GM18858 (cell line): Measurements from ENCODE around the gene SLC7A6.

ENCODE experiments used
- ATAC-seq: cut with Tn5 transposase; IDR thresholded peaks from one replicate; pipeline ENCODE4 v1.9.1; 2021; ENCODE audit not compliant: unreplicated experiment

SLC7A6 gene

GRCh38 chr16:68253721-68254120, 10.6 kb upstream of the SLC7A6 start:
- no peak for ATAC-seq

GRCh38 chr16:68255712-68256111, 8.6 kb upstream of the SLC7A6 start:
- ATAC-seq: no peak

GRCh38 chr16:68257251-68257905, 6.9 kb upstream of the SLC7A6 start:
- ATAC-seq: no peak

GRCh38 chr16:68257906-68258800, 6.2 kb upstream of the SLC7A6 start:
- no peak for ATAC-seq

GRCh38 chr16:68259007-68259825, 5.1 kb upstream of the SLC7A6 start:
- no peak for ATAC-seq

- ATAC-seq: no peak
Measured at GRCh38 chr16:68263559-68264127, 683 bp upstream of the SLC7A6 start.

- ATAC-seq: no peak
Measured at GRCh38 chr16:68265078-68265920, 973 bp downstream of the SLC7A6 start.

- ATAC-seq: no peak
Measured at GRCh38 chr16:68267612-68268405, 3.5 kb downstream of the SLC7A6 start.

GRCh38 chr16:68269793-68270192, 5.5 kb downstream of the SLC7A6 start:
- ATAC-seq: no peak

- ATAC-seq: no peak
Measured at GRCh38 chr16:68270353-68270752, 6.0 kb downstream of the SLC7A6 start.

- ATAC-seq: no peak
Measured at GRCh38 chr16:68272507-68273209, 8.3 kb downstream of the SLC7A6 start.

GRCh38 chr16:68273459-68273858, 9.1 kb downstream of the SLC7A6 start:
- ATAC-seq: no peak

- no peak for ATAC-seq
Measured at GRCh38 chr16:68273896-68274295, 9.6 kb downstream of the SLC7A6 start.

- ATAC-seq: no peak
Measured at GRCh38 chr16:68274441-68274840, 10.1 kb downstream of the SLC7A6 start.

- peak; percentile 68 for ATAC-seq
Measured at GRCh38 chr16:68275611-68276191, 11.4 kb downstream of the SLC7A6 start.

GRCh38 chr16:68276223-68276622, 11.9 kb downstream of the SLC7A6 start:
- ATAC-seq: no peak

- ATAC-seq: no peak
Measured at GRCh38 chr16:68279726-68280558, 15.6 kb downstream of the SLC7A6 start.
